HUDEP-2 (cell line): Measurements from ENCODE around the gene MTAP.
"Not testable (repeated sequence)": the region's sequence is repeated elsewhere in the genome, so short reads cannot be mapped to it uniquely, and the experiment has no call there.

ENCODE experiments used
- DNase-seq, 76 experiments: peaks; one replicate each; lab custom pipeline; 2025; ENCODE audit not compliant: unreplicated experiment in 76 of 76; lab: John Stamatoyannopoulos, UW

MTAP gene

GRCh38 chr9:21904776-21905175, 102.3 kb downstream of the MTAP start:
- peak in 36 of 76 experiments; percentile 2 to 50 (median 26) for DNase-seq

- DNase-seq = no peak
Measured at GRCh38 chr9:21906213-21906612, 103.8 kb downstream of the MTAP start.

- no peak for DNase-seq
Measured at GRCh38 chr9:21906881-21907280, 104.4 kb downstream of the MTAP start.

- DNase-seq = peak in 5 of 76 experiments; percentile 6 to 22 (median 10)
Measured at GRCh38 chr9:21919377-21920362, 117.2 kb downstream of the MTAP start.

GRCh38 chr9:21923694-21924093, 121.3 kb downstream of the MTAP start:
- peak in 11 of 76 experiments; percentile 3 to 55 (median 10) for DNase-seq

- no peak for DNase-seq
Measured at GRCh38 chr9:21927752-21928151, 125.3 kb downstream of the MTAP start.

GRCh38 chr9:21931428-21931827, 129.0 kb downstream of the MTAP start:
- no peak for DNase-seq

- no peak for DNase-seq
Measured at GRCh38 chr9:21933281-21933680, 130.8 kb downstream of the MTAP start.

GRCh38 chr9:21933865-21934264, 131.4 kb downstream of the MTAP start:
- DNase-seq = no peak

GRCh38 chr9:21935631-21936030, 133.2 kb downstream of the MTAP start:
- DNase-seq = no peak

GRCh38 chr9:21936161-21936560, 133.7 kb downstream of the MTAP start:
- no peak for DNase-seq

- no peak for DNase-seq
Measured at GRCh38 chr9:21941337-21941995, 139.0 kb downstream of the MTAP start.

- DNase-seq = no peak
Measured at GRCh38 chr9:21943464-21943863, 141.0 kb downstream of the MTAP start.

- no peak for DNase-seq
Measured at GRCh38 chr9:21945606-21946005, 143.2 kb downstream of the MTAP start.

- DNase-seq = no peak
Measured at GRCh38 chr9:21958833-21959232, 156.4 kb downstream of the MTAP start.

- DNase-seq = not testable (repeated sequence)
Measured at GRCh38 chr9:21959268-21959667, 156.8 kb downstream of the MTAP start.

GRCh38 chr9:21961569-21961968, 159.1 kb downstream of the MTAP start:
- DNase-seq = no peak

GRCh38 chr9:21964925-21965385, 162.5 kb downstream of the MTAP start:
- DNase-seq = peak in 72 of 76 experiments; percentile 18 to 85 (median 70)

GRCh38 chr9:21965401-21965951, 163.0 kb downstream of the MTAP start:
- DNase-seq = peak in 69 of 76 experiments; percentile 32 to 85 (median 69)

- DNase-seq = peak in 1 of 76 experiments; percentile 27
Measured at GRCh38 chr9:21966140-21966851, 163.9 kb downstream of the MTAP start.

- DNase-seq = no peak
Measured at GRCh38 chr9:21967169-21967568, 164.7 kb downstream of the MTAP start.
